ENCODE results near the gene ANXA5. TPM values are rescaled to one million over a fixed set of nuclear protein-coding genes. Genes with fewer than 3 reads are reported as not detected.

ANXA5 gene
- total RNA-seq, 2 experiments from 2014 or later: 50.8 to 55.9 TPM

DNA sequence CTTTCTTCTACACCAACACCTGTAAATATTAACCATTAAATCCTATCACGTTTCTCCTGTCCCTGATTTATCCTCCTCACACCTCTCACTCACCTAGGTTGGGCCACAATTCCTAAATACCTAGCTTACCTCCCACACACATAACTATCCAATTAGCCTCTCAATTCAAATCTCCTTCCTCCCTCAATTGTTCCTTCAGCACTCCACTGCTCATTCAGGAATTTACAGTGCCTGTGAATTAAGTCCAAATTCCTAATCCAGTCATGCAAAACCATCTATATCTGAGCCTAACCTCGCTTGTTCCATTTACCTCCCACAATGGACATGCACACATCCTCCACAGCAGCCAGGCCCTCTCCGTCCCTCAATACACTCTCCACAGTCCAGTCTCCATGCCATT is 17.5 kb downstream of the ANXA5 start:
- Histone ChIP-seq H3K27me3 (ENCODE audit: control insufficient read depth in 1 of 2, insufficient read depth in 2 of 2, low read length in 2 of 2) (no peaks in the 10 kb centered on the region), H3K36me3 (ENCODE audit: insufficient read depth, low read length) (peaks cover 66% of the 10 kb centered on the region), H3K27ac (ENCODE audit: low read depth in 1 of 2, low read length in 2 of 2) (no peak overlapping the region), H3K4me1 (ENCODE audit: insufficient read depth, low read length) (no peaks in the 10 kb centered on the region), H3K4me3 (ENCODE audit: low read length) (no peak overlapping the region), H3K9me3 (ENCODE audit: control insufficient read depth in 1 of 2, insufficient read depth in 1 of 2, low read length in 2 of 2) (no peaks in the 10 kb centered on the region)
- no peaks in the 10 kb centered on the region for H3K4me1 Mint-ChIP-seq (ENCODE audit: low read depth)
- no peaks in the 10 kb centered on the region for H3K27me3 Mint-ChIP-seq
- DNase-seq (no peak), ATAC-seq (ENCODE audit: poor library complexity) (no peak)
- peaks cover 79% of the 10 kb centered on the region for H3K36me3 Mint-ChIP-seq (ENCODE audit: low read depth)
- H3K4me3 Mint-ChIP-seq: no peak overlapping the region
- CTCF ChIA-PET: no interaction called here
- intact Hi-C loops (cut with DNase I, micrococcal nuclease): no loop called here
- H3K9me3 Mint-ChIP-seq: no peaks in the 10 kb centered on the region
- TF ChIP-seq, protein P1, sequence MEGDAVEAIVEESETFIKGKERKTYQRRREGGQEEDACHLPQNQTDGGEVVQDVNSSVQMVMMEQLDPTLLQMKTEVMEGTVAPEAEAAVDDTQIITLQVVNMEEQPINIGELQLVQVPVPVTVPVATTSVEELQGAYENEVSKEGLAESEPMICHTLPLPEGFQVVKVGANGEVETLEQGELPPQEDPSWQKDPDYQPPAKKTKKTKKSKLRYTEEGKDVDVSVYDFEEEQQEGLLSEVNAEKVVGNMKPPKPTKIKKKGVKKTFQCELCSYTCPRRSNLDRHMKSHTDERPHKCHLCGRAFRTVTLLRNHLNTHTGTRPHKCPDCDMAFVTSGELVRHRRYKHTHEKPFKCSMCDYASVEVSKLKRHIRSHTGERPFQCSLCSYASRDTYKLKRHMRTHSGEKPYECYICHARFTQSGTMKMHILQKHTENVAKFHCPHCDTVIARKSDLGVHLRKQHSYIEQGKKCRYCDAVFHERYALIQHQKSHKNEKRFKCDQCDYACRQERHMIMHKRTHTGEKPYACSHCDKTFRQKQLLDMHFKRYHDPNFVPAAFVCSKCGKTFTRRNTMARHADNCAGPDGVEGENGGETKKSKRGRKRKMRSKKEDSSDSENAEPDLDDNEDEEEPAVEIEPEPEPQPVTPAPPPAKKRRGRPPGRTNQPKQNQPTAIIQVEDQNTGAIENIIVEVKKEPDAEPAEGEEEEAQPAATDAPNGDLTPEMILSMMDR (IDR thresholded peaks at IDR 0.05): no peak
- H3K27ac Mint-ChIP-seq: no peak overlapping the region
- POLR2A ChIA-PET: no interaction called here

- H3K27ac ChIP-seq (ENCODE audit: low read depth in 1 of 2, low read length in 2 of 2): no peak overlapping the region
- H3K4me1 ChIP-seq (ENCODE audit: insufficient read depth, low read length): no peaks in the 10 kb centered on the region
- Mint-ChIP-seq H3K4me1 (ENCODE audit: low read depth) (no peaks in the 10 kb centered on the region), H3K27ac (no peak overlapping the region), H3K36me3 (ENCODE audit: low read depth) (peaks cover 84% of the 10 kb centered on the region), H3K4me3 (no peak overlapping the region), H3K27me3 (no peaks in the 10 kb centered on the region), H3K9me3 (no peaks in the 10 kb centered on the region)
- intact Hi-C loops (cut with DNase I, micrococcal nuclease): no loop called here
- CTCF ChIA-PET: no interaction called here
- DNase-seq: no peak
- TF ChIP-seq, protein P1 (IDR thresholded peaks at IDR 0.05): no peak
- H3K9me3 ChIP-seq (ENCODE audit: control insufficient read depth in 1 of 2, insufficient read depth in 1 of 2, low read length in 2 of 2): no peaks in the 10 kb centered on the region
- H3K36me3 ChIP-seq (ENCODE audit: insufficient read depth, low read length): peaks cover 67% of the 10 kb centered on the region
- H3K4me3 ChIP-seq (ENCODE audit: low read length): no peak overlapping the region
- no peak for ATAC-seq (ENCODE audit: poor library complexity)
- H3K27me3 ChIP-seq (ENCODE audit: control insufficient read depth in 1 of 2, insufficient read depth in 2 of 2, low read length in 2 of 2): no peaks in the 10 kb centered on the region
- POLR2A ChIA-PET: no interaction called here
These were observed 19.3 kb downstream of the ANXA5 start for GRCh38 chr4:121677524-121677923.

GRCh38 chr4:121676345-121677075 is 20.3 kb downstream of the ANXA5 start:
- ChIA-PET CTCF (interaction anchor here (0.7 kb wide), 1 partner anchor 12 kb away, joined by 4 read pairs; no protein-coding TSS in a partner anchor), POLR2A (no interaction called here)
- Mint-ChIP-seq H3K36me3 (ENCODE audit: low read depth) (peaks cover 84% of the 10 kb centered on the region), H3K4me3 (no peak overlapping the region), H3K27ac (no peak overlapping the region), H3K9me3 (no peaks in the 10 kb centered on the region), H3K27me3 (no peaks in the 10 kb centered on the region), H3K4me1 (ENCODE audit: low read depth) (no peaks in the 10 kb centered on the region)
- peaks cover 69% of the 10 kb centered on the region for H3K36me3 ChIP-seq (ENCODE audit: insufficient read depth, low read length)
- H3K27ac ChIP-seq (ENCODE audit: low read depth in 1 of 2, low read length in 2 of 2): no peak overlapping the region
- H3K4me1 ChIP-seq (ENCODE audit: insufficient read depth, low read length): no peaks in the 10 kb centered on the region
- no peaks in the 10 kb centered on the region for H3K27me3 ChIP-seq (ENCODE audit: control insufficient read depth in 1 of 2, insufficient read depth in 2 of 2, low read length in 2 of 2)
- DNase-seq: no peak
- no peak for ATAC-seq (ENCODE audit: poor library complexity)
- H3K4me3 ChIP-seq (ENCODE audit: low read length): no peak overlapping the region
- intact Hi-C loops (cut with DNase I, micrococcal nuclease): no loop called here
- no peaks in the 10 kb centered on the region for H3K9me3 ChIP-seq (ENCODE audit: control insufficient read depth in 1 of 2, insufficient read depth in 1 of 2, low read length in 2 of 2)
- TF ChIP-seq, protein P1 (IDR thresholded peaks at IDR 0.05): no peak

All from CD4-positive, alpha-beta T cell (primary cell).